ACHN (cell line): ENCODE results near the gene MITF.

ENCODE experiments used
- DNase-seq: peaks from one replicate; pipeline ENCODE4 v3.0.0-alpha.2; 2015
- in situ Hi-C: cut with HindIII; loops from 2 replicates; pipeline ENCODE4 v1.10.0; 2017; ENCODE audit warnings: low sequenced_read_pairs, low pct_ligation_motif_present, low pct_unique_long_range_greater_than_20kb

MITF gene, protein sequence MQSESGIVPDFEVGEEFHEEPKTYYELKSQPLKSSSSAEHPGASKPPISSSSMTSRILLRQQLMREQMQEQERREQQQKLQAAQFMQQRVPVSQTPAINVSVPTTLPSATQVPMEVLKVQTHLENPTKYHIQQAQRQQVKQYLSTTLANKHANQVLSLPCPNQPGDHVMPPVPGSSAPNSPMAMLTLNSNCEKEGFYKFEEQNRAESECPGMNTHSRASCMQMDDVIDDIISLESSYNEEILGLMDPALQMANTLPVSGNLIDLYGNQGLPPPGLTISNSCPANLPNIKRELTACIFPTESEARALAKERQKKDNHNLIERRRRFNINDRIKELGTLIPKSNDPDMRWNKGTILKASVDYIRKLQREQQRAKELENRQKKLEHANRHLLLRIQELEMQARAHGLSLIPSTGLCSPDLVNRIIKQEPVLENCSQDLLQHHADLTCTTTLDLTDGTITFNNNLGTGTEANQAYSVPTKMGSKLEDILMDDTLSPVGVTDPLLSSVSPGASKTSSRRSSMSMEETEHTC

GRCh38 chr3:69739204-69740102, at the start of gene MITF:
Gene MITF, plus strand, starts transcription at chr3:69739464. Its CDS starts 134 bp downstream, at chr3:69739598.
- in situ Hi-C loops: no loop called here
- DNase-seq: peak; percentile 89

DNA sequence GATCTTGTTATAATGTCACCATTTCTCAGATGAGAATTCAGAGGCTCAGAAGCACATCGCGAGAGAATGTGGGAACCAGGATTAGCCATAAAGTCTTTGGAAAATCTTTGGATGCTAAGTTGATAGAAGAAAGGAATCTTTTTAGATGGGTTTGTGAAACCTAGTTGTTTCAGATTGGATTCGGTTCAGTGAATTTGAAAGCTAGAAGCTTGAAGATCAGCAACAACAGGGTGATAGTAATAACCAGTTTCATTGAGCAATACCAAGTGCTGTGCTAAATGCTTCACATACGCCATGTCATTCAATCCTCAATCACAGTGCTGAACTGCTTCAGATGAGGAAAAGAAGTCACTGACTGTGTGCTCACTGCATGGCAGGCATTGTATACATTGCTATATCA, 47.4 kb upstream of the MITF start:
- no peak for DNase-seq
- in situ Hi-C loops: loop anchor here (25.0 kb wide), 1 partner anchor 95 kb away; no protein-coding TSS in a partner anchor

DNA sequence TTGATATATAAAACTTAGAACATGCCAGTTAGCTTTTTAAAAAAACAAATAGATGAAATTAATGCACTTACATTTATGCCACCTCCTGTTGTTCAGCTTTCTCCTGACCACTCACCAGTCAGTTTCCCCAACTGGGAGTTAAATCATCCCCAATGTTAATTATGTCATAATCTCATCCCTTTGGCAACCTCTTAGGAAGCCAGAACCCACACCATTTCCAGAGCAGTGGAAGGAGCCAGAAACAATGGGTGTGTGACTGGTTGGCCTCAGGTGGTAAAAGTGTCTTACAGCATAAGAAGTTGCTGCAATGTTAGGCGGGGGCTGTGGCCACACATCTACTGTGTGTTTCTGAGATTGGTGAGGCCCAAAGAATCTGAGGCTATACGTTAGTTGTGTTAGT, 46.5 kb upstream of the MITF start:
- no peak for DNase-seq
- in situ Hi-C loops: loop anchor here (25.0 kb wide), 1 partner anchor 95 kb away; no protein-coding TSS in a partner anchor

DNA sequence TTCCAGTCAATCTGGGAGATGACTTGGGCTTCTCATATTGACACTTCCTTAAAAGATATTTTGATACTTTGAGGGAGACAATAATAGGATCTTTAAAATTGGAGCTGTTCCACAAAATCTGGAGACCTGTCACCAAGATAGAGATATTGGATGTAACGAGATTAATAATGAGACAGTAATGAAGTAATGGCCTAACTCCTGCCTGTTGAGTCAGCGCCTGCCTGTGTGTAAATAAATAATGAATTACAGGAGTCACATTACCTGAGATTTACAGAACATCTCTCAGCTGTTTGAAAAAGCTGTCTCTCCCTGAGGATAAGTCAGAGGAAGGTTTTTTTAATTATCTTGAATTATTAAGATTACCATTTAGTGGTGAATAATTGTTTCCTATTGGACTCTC, 43.8 kb upstream of the MITF start:
- no peak for DNase-seq
- in situ Hi-C loops: loop anchor here (25.0 kb wide), 1 partner anchor 92 kb away; no protein-coding TSS in a partner anchor

DNA sequence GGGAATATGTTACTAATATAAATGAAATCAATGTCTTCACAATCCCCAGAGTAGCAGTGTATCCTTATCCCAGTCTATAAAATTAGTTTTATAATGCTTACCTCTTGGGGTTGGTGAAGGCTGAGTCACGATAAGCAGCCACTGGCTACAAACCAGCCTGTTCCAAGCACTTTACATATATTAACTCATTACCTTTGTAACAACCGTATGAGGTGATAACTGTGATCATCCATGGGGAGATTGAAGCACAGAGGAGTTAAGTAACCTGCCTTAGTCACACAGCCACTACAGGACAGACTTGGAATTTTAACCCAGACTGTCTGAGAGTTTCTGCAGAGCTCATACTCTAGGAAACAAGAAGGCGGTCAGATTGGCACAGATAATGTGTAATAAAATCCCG, 43.3 kb upstream of the MITF start:
- in situ Hi-C loops: loop anchor here (25.0 kb wide), 1 partner anchor 91 kb away; no protein-coding TSS in a partner anchor
- DNase-seq: no peak

GRCh38 chr3:69696367-69696766, 42.9 kb upstream of the MITF start:
- in situ Hi-C loops: loop anchor here (25.0 kb wide), 1 partner anchor 91 kb away; no protein-coding TSS in a partner anchor
- no peak for DNase-seq

GRCh38 chr3:69697381-69697780, 41.9 kb upstream of the MITF start:
- DNase-seq: no peak
- in situ Hi-C loops: loop anchor here (25.0 kb wide), 1 partner anchor 90 kb away; no protein-coding TSS in a partner anchor

DNA sequence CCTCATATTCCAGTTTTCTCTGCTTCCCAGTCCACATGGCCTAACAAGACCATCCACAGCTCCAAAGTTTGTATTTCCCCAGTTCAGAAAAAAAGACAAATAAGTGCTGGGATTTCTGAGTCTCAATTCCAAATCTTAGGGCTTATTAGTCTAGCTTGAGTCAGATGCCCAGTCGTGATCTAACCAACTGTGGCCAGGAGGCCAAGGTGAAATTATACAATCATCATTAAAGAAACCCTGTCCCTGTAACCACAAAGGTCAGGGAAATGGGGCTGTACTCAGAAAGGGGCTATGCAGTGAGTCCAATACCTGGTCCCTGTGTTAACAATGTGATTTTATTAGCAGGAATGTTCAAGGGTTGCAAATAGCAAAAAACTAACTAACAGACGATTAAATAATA, 40.5 kb upstream of the MITF start:
- in situ Hi-C loops: loop anchor here (25.0 kb wide), 1 partner anchor 89 kb away; no protein-coding TSS in a partner anchor
- DNase-seq: no peak

DNA sequence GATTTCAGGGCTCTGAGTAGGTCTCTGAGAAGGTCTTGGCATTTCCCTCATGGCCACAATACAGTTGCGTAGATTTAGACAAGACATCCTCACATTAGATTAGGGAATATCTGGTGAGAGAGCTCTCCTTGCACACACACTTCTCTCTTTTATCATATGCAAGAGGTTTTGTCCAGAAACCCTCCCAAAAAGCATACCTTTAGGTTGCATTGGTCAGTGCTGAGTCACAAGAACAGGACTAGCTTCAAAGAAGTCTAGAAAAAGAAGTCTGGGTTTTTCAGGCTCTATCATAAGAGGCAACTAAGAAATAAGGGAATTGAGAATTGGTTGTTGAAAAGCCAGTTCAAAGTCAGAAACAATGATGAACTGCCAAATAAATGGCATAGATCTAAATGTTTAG, 40.1 kb upstream of the MITF start:
- in situ Hi-C loops: loop anchor here (25.0 kb wide), 1 partner anchor 88 kb away; no protein-coding TSS in a partner anchor
- DNase-seq: no peak

DNA sequence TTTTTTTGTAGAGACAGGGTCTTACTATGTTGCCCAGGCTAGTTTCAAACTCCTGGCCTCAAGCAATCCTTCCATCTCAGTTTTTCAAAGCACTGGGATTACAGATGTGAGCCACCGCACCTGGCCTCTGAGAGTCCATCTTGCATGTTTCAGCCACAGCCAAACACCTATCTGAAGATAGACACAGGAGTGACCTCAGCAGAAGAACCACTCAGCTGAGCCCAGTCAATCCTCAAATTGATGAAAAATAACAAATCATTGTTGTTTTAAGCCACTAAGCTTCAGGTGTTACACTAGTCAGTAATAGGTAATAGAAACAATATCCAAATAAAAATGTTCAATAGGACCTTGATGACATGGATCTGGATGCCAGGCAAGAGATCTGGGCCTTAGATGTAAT, 38.3 kb upstream of the MITF start:
- no peak for DNase-seq
- in situ Hi-C loops: no loop called here

GRCh38 chr3:69710153-69710977, 28.9 kb upstream of the MITF start:
- in situ Hi-C loops: no loop called here
- peak; percentile 18 for DNase-seq

DNA sequence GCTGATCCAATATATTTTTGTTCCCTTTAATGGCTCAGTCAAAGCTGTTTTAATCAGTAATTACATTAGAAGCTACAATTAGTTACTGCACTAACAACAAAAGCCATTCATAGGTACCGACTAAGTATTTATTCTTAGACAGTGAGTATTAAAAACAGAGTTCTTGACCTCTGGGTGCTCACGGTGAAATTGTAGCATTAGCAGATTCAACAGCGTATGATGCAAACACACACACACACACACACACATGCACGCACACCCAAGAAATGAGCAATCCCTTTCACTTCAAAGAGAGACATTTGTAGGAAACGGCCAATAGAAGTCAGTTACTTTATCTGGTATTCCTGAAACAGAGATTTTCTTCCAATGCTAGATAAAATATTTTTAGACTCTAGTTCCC, 27.0 kb upstream of the MITF start:
- in situ Hi-C loops: no loop called here

DNA sequence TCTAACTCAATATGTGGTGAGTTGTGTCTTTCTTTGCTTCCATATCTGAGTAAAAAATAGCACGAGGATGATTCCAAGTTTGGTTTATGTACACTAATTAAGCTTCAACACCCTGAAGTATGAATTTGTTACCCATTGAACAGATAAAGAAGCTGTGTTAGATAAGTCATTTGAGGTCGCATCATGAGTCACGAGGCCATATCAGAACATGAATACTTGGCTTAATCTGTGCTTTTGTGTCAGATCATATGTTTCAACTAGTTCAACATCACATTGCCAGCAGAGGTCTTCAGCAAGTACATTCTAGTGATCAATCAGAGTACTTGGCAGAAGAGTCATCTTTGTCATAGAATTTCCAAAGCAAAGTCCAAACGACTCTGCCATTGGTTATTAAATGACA, 26.3 kb upstream of the MITF start:
- in situ Hi-C loops: no loop called here
- no peak for DNase-seq

More for the DNA sequence above, 27.0 kb upstream of the MITF start:
- no peak for DNase-seq

GRCh38 chr3:69715204-69715603, 24.1 kb upstream of the MITF start:
- in situ Hi-C loops: no loop called here
- DNase-seq: no peak

- in situ Hi-C loops: no loop called here
These were observed 23.1 kb upstream of the MITF start for GRCh38 chr3:69716119-69716518.

DNA sequence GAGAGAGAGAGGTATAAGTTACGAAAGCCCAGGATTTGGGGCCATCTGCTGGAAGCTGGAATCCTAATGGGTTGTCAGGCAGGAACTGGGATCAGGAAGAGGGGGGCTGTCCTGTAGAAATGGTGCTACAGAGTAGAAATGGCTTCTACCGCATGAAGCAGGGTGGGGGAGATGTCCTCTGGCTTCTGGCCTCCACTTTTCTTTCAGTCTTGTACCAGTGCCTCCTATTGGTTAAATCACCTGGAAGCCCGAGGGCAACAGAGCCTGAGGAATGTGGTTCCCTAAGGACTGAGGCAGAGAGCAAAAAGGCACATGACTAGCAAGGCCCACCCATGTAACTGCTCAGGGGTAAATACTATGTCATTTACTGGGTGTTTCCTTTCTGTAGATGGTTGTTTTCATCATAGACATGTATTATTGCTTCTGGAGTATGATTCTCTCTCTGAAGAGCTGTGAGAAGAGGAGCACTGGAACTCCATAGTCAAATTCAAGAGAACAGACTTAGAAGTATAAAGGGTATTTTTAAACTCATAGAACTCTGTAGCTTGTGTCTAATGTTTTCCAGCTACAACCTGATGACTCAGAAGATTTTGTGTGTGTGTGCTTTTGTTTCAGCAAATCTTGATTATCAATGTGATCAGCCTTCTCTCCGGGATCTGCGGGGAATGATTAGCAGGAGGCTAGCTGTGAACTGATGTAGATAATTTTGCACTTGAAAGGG, 20.2 kb upstream of the MITF start:
- no peak for DNase-seq
- in situ Hi-C loops: no loop called here

More at GRCh38 chr3:69716119-69716518, 23.1 kb upstream of the MITF start:
- DNase-seq: no peak

- in situ Hi-C loops: no loop called here
- DNase-seq: no peak
These were observed 19.6 kb upstream of the MITF start for GRCh38 chr3:69719587-69720122.
